Measurements from ENCODE around the gene LGALS3.
"Not testable (repeated sequence)": the region's sequence is repeated elsewhere in the genome, so short reads cannot be mapped to it uniquely, and the experiment has no call there.

DNA sequence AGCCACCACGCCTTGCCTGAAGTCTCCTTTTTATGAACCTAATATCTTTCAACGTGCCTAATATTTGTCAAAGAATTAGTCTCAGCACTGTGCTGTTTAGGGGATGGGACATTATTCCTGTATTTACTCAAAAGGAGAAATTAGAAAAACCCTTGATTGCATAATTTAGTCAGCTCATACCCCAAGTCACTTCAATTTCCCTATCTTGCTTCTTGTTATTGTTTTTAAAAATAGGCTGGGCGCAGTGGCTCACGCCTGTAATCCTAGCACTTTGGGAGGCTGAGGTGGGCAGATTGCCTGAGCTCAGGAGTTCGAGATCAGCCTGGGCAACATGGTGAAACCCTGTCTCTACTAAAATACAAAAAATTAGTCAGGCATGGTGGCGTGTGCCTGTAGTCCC, 49.1 kb upstream of the LGALS3 start:
- TF ChIP-seq POLR2AphosphoS5 (IDR thresholded peaks at IDR 0.05; ENCODE audit: borderline replicate concordance, low read depth, low read length); EZH2 (IDR thresholded peaks at IDR 0.05); FOXP2 (optimal IDR thresholded peaks at IDR 0.05; ENCODE audit: control extremely low read depth, extremely low read length, insufficient read depth): not testable (repeated sequence)

All from SK-N-MC (cell line).